HEK293 (cell line): ENCODE data around the gene PNISR.

Experiments used
- CTCF ChIA-PET: fragments of 350-600 bp; formaldehyde crosslinking; extraction: SDS; loops from one replicate; lab custom pipeline; 2021; ENCODE audit warnings: antibody characterized with exemption; lab: Yijun Ruan, JAX
- POLR2A ChIA-PET: fragments of 300-600 bp; formaldehyde crosslinking; extraction: SDS; loops from one replicate; lab custom pipeline; 2020; ENCODE audit warnings: antibody characterized with exemption, inconsistent platforms; lab: Yijun Ruan, JAX
- H3K27ac ChIP-seq: fragments of 200-500 bp; sonication (Bioruptor generic); 2 replicates; pipeline ENCODE4 v1.5.1; 2014; ENCODE audit warnings: low read depth, low read length, control low read depth, inconsistent platforms; ENCODE audit errors: extremely low read depth
- H3K36me3 ChIP-seq, 2 experiments: fragments of 200-500 bp in 1 of 2; sonication (Bioruptor generic) in 1 of 2; 1 replicate in 1 of 2; 2 replicates in 1 of 2; pipeline ENCODE4 v1.5.1; 2014 to 2017; ENCODE audit warnings: inconsistent platforms in 2 of 2, low read length in 2 of 2; ENCODE audit not compliant: control insufficient read depth in 2 of 2, insufficient read depth in 1 of 2
- H3K4me1 ChIP-seq: fragments of 200-500 bp; sonication (Bioruptor generic); 2 replicates; pipeline ENCODE4 v1.5.1; 2014; ENCODE audit warnings: mild to moderate bottlenecking, low read length, inconsistent platforms; ENCODE audit not compliant: control insufficient read depth, insufficient read depth
- H3K4me3 ChIP-seq: 2 replicates; pipeline ENCODE4 v1.5.1; 2011; ENCODE audit warnings: low read depth, mild to moderate bottlenecking, control low read depth, low read length, moderate library complexity
- H3K9me3 ChIP-seq: fragments of 200-500 bp; sonication (Bioruptor generic); 2 replicates; pipeline ENCODE4 v1.5.1; 2014; ENCODE audit warnings: low read depth, low read length, inconsistent platforms; ENCODE audit not compliant: control insufficient read depth, insufficient read depth
- PRDM1 ChIP-seq: fragments of 450-650 bp; formaldehyde crosslinking; IDR thresholded peaks from 2 replicates; pipeline ENCODE4; 2016; ENCODE audit warnings: missing biosample characterization, missing genetic modification characterization
- PRDM2 ChIP-seq: fragments of 450-650 bp; formaldehyde crosslinking; IDR thresholded peaks from 2 replicates; pipeline ENCODE4 v1.5.1; 2016; ENCODE audit warnings: missing biosample characterization, missing genetic modification characterization, borderline replicate concordance
- PRDM6 ChIP-seq: fragments of 450-650 bp; formaldehyde crosslinking; IDR thresholded peaks from 2 replicates; pipeline ENCODE4 v1.5.1; 2017; ENCODE audit warnings: missing biosample characterization, missing genetic modification characterization
- ZBTB20 ChIP-seq: fragments of 450-650 bp; formaldehyde crosslinking; IDR thresholded peaks from 2 replicates; pipeline ENCODE4 v1.5.1; 2016; ENCODE audit warnings: missing biosample characterization, missing genetic modification characterization
- ZFP3 ChIP-seq: fragments of 450-650 bp; formaldehyde crosslinking; IDR thresholded peaks from 2 replicates; pipeline ENCODE4 v1.5.1; 2016; ENCODE audit warnings: low read depth, missing biosample characterization, missing genetic modification characterization
- ZNF223 ChIP-seq: fragments of 450-650 bp; formaldehyde crosslinking; IDR thresholded peaks from 2 replicates; pipeline ENCODE4 v1.5.1; 2016; ENCODE audit warnings: missing biosample characterization, missing genetic modification characterization
- ZNF248 ChIP-seq: fragments of 450-650 bp; formaldehyde crosslinking; IDR thresholded peaks from 2 replicates; pipeline ENCODE4 v1.5.1; 2017; ENCODE audit warnings: missing biosample characterization, missing genetic modification characterization
- ZNF324 ChIP-seq: fragments of 450-650 bp; formaldehyde crosslinking; IDR thresholded peaks from 2 replicates; pipeline ENCODE4 v1.5.1; 2016; ENCODE audit warnings: missing biosample characterization, missing genetic modification characterization
- ZNF660 ChIP-seq: fragments of 450-650 bp; IDR thresholded peaks from 2 replicates; pipeline ENCODE4 v1.5.1; 2018; ENCODE audit warnings: missing biosample characterization, mild to moderate bottlenecking, missing genetic modification characterization
- ZNF704 ChIP-seq: fragments of 450-650 bp; formaldehyde crosslinking; IDR thresholded peaks from 2 replicates; pipeline ENCODE4 v1.5.1; 2016; ENCODE audit warnings: missing biosample characterization, missing genetic modification characterization
- ZNF768 ChIP-seq: fragments of 450-650 bp; formaldehyde crosslinking; IDR thresholded peaks from 2 replicates; pipeline ENCODE4 v1.5.1; 2018; ENCODE audit warnings: missing biosample characterization, mild to moderate bottlenecking, missing genetic modification characterization
- ZNF785 ChIP-seq: fragments of 450-650 bp; formaldehyde crosslinking; IDR thresholded peaks from 2 replicates; pipeline ENCODE4 v1.5.1; 2016; ENCODE audit warnings: missing biosample characterization, missing genetic modification characterization
- ZSCAN4 ChIP-seq: fragments of 450-650 bp; formaldehyde crosslinking; IDR thresholded peaks from 2 replicates; pipeline ENCODE4 v1.5.1; 2017; ENCODE audit warnings: missing biosample characterization, missing genetic modification characterization

The PNISR gene

GRCh38 chr6:99424761-99425646 lies at the start of gene PNISR (continued):
- TF ChIP-seq ZFP3 (tag by site-specific recombination) (no peak), ZNF768 (tag by site-specific recombination) (no peak), ZNF785 (tag by site-specific recombination) (no peak)
- TF ChIP-seq, all 188 proteins: peak for 44

GRCh38 chr6:99473730-99474129 lies 48.6 kb upstream of the PNISR start:
- no peak for TF ChIP-seq ZNF223 (tag by site-specific recombination)
- no peak for TF ChIP-seq ZNF248 (tag by site-specific recombination)
- TF ChIP-seq ZNF324 (tag by site-specific recombination) = no peak
- peak; percentile 69 for TF ChIP-seq PRDM1 (tag by site-specific recombination)
- no peak for TF ChIP-seq PRDM2
- TF ChIP-seq ZNF704 (tag by site-specific recombination) = no peak
- TF ChIP-seq ZNF660 (tag by site-specific recombination) = no peak
- TF ChIP-seq ZSCAN4 = peak; percentile 3
- peak; percentile 46; the same call in 1 of the 2 replicates for TF ChIP-seq PRDM6 (tag by site-specific recombination)
- no peak for TF ChIP-seq ZBTB20 (tag by site-specific recombination)
- TF ChIP-seq, all 188 proteins: peak for 3
- Histone ChIP-seq H3K4me3 (no peak overlapping the region), H3K36me3 (peaks cover 13 to 42% of the 10 kb centered on the region in 2 experiments; a peak in 2 of 3 replicates), H3K4me1 (no peaks in the 10 kb centered on the region), H3K27ac (no peak overlapping the region), H3K9me3 (no peaks in the 10 kb centered on the region)
- POLR2A ChIA-PET = no interaction called here
- CTCF ChIA-PET = interaction anchor here (0.6 to 4.3 kb wide), 6 partner anchors 11 to 349 kb away, joined by 3 to 15 read pairs (median 4); no protein-coding TSS in a partner anchor
